SKM-1 (cell line): ENCODE measurements around the gene TNFRSF1B.

ENCODE experiments used
- DNase-seq: peaks from one replicate; lab custom pipeline; 2025; ENCODE audit not compliant: unreplicated experiment; lab: John Stamatoyannopoulos, UW

The TNFRSF1B gene

DNA sequence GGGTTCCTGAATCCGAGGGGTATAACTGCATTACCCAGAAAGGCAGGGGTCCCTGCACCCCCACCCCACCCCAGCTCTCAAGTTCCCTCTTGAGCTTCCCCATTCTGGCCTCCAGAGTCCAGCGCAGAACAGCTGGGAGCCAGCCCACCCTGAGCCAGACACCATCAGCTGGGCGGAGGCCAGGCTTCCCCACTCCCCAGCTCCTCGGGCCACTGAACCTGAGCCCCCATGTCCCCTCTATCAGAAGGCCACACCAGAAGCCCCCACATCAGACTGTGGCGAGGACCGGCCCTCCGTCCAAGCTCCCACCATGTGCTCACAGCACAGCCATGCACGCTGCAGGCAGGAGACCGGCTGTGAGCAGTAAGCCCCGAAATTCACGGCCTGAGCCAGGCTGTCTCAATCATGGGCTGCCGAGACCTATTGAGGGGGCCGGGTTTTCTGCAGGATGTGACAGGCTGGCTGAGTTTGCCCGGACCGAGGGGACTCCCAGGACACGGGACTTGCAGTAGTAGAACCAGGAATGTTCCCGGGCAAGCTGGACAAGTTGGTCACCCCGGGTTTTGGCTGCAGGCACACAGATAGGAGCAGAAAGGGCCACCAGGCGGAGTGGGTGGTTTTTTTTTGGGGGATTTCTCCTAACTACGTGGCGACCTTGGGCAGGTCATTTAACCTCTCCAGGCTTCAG lies 25.5 kb upstream of the TNFRSF1B start:
- no peak for DNase-seq

DNA sequence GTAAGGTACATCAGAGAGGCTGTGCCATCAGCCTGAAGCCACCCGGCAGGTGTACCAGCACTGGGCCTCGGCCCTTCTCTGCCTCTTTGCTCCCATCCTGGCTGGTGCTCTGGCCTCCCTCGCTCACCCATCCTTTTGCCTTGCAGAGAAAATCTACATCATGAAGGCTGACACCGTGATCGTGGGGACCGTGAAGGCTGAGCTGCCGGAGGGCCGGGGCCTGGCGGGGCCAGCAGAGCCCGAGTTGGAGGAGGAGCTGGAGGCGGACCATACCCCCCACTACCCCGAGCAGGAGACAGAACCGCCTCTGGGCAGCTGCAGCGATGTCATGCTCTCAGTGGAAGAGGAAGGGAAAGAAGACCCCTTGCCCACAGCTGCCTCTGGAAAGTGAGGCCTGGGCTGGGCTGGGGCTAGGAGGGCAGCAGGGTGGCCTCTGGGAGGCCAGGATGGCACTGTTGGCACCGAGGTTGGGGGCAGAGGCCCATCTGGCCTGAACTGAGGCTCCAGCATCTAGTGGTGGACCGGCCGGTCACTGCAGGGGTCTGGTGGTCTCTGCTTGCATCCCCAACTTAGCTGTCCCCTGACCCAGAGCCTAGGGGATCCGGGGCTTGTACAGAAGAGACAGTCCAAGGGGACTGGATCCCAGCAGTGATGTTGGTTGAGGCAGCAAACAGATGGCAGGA lies 24.5 kb upstream of the TNFRSF1B start:
- DNase-seq: no peak

DNA sequence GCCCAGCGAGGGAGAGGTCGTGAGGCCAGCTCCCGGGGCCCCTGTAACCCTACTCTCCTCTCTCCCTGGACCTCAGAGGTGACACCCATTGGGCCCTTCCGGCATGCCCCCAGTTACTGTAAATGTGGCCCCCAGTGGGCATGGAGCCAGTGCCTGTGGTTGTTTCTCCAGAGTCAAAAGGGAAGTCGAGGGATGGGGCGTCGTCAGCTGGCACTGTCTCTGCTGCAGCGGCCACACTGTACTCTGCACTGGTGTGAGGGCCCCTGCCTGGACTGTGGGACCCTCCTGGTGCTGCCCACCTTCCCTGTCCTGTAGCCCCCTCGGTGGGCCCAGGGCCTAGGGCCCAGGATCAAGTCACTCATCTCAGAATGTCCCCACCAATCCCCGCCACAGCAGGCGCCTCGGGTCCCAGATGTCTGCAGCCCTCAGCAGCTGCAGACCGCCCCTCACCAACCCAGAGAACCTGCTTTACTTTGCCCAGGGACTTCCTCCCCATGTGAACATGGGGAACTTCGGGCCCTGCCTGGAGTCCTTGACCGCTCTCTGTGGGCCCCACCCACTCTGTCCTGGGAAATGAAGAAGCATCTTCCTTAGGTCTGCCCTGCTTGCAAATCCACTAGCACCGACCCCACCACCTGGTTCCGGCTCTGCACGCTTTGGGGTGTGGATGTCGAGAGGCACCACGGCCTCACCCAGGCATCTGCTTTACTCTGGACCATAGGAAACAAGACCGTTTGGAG lies 23.7 kb upstream of the TNFRSF1B start:
- DNase-seq: peak; percentile 62

DNA sequence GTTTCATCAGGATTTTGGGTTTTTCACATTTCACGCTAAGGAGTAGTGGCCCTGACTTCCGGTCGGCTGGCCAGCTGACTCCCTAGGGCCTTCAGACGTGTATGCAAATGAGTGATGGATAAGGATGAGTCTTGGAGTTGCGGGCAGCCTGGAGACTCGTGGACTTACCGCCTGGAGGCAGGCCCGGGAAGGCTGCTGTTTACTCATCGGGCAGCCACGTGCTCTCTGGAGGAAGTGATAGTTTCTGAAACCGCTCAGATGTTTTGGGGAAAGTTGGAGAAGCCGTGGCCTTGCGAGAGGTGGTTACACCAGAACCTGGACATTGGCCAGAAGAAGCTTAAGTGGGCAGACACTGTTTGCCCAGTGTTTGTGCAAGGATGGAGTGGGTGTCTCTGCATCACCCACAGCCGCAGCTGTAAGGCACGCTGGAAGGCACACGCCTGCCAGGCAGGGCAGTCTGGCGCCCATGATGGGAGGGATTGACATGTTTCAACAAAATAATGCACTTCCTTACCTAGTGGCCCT lies 23.1 kb upstream of the TNFRSF1B start:
- peak; percentile 62 for DNase-seq

DNA sequence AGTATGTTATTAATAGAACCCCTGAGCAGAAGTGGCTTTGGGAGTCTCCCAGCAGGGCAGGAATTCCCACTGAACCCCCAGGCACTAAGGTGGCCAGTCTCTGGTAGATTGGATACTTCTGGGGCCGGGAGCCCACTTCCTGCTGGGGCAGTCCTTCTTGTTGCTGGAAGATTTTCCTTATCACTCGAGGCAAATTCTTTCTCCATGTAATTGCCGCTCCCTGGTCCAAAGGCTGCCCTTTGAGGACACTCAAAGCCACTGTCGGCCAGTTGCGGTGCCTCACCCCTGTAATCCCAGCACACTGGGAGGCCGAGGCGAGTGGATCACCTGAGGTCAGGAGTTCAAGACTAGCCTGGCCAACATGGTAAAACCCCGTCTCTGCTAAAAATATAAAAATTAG lies 22.6 kb upstream of the TNFRSF1B start:
- no peak for DNase-seq

DNA sequence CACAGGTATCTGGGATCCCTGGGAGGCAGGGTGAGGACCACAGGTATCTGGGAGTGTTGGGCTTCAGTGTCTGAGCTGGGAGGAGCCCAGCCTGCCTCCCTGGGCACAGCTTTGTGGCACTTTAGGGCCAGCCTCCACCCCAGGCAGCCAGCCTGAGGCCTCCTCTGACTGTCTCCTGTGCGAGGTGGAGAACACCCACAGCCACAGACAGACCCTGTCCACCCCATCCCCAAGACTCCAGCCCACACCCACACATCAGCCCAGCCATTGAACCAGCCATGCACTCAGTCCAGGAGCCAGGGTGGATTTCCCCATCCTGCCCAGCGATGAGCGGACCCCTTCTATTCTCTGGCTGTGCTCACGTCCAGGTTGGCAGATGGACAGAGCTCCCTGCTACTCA lies 21.8 kb upstream of the TNFRSF1B start:
- DNase-seq: no peak

DNA sequence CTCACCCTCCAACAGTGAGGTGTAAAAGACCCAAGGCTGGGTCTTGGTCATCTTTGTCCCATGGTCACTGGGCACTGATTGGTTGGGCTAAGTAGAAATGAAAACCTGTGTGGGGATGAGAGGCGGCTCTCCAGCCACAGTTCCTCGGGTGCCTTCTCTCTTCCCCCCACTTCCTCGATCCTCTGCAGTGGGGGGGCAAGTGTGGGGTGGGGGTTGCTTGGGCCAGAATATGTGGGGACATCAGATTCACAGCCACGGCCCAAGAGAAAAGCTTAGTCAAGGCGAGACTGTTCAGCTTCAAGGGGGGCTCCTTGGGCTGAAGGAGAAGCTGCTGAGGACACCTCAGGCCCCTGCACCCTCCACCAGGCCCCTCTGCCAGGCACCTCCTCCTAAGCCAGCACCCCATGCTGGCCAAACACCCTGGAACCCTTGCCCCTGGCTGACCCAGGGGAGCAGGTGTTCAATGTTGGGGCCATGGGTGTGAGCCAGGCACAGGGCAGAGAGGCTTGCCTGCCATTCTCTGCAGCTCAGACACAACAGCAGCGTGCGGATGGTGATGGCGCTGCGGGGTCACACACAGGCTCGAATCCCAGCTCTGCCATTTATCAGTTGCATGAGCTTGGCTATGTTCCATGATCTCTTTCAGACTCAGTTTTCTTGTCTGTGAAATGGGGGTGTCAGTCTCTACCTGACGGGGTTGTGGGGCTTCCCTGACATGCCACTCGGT lies 21.0 kb upstream of the TNFRSF1B start:
- no peak for DNase-seq

DNA sequence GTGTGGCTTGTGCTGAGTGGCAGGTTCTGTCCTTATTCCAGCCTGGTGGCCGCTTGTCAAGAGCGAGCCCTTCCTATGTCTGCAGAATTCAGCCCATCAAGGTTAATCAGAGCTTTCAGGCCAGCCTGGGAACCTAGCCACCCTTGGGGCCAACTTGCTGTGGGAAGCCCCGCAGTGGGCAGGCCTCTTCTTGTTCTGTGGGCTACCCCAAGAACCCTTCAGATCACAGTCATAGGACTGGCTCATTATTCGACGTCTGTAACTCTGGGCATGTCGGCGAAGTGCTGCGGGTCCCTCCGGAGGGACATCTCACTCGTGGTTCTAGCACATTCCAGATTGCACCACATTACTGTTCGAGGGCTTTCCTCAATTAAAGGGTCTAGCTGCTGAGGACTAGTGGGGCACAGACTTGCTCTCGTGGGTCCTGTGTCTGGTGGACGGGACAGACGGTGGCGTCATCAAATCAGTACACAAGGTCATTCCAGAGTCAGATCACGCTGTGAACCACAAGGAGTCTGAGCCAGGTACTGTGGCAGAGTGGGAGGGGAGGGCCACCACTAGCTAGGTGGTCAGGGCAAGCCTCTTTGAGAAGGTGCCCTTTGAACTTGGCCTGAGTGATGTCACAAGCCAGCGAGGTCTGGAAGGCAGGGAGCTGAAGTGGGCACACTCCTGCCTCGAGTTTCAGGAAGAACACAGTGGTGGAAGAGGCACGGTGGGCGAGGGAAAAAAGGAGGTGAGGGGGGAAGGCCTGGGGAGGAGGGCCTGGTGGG lies 20.3 kb upstream of the TNFRSF1B start:
- DNase-seq: no peak

DNA sequence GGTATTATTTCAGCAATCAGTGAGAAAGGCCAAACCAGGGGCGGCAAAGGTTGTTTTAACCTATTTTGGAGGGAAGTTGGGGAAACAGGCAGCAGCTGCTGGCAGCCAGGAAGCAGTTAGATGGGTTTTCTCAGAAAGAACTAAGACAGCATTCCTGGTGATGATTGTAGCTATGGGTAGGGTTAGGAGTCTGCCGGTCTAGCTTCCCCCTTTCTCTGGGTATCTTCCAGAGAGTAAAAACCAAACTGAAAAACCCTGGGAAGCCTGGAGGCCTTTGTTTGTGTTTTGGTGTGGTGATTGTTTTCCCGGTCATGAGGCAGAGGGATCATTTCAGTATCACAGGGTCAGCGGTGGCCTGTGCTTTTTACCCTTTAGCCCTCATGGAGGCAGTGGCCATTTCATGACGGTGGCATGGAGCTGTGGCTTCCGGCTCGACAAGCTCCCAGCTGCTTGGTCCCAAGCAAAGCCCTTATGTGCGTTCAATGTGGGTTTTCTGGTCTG lies 19.5 kb upstream of the TNFRSF1B start:
- DNase-seq: no peak

DNA sequence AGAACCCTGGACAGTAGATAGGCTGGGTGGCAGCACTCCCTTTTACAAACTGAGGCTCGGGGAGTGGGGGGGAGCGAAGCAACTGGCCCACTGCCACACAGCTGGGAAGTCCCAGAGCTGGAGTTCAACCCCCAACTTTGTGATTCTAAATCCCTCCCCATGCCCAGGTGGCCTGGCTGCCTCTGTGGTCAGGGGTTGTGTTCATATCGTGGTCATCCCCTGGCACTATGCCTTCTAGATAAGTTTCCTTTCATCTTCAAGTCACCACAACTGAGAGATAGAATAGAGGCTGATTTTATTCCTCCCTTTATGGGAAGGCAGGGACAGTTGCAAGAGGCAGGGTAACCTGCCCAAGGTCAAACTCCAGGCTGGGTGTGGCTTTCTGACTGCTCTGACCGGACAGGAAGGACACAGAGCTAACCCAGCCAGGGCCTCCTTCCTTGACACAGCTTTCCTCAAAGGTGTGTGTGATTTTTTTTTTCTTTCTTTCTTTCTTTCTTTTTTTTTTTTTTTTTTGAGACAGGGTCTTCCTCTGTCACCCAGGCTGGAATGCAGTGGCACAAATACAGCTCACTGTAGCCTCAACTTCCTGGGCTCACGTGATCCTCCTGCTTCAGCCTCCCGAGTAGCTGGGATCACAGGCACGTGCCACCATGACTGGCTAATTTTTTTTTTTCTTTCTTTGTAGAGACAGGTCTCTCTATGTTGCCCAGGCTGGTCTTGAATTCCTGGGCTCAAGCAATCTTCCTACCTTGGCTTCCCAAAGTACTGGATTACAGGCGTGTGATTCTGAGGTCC lies 18.4 kb upstream of the TNFRSF1B start:
- DNase-seq: no peak

DNA sequence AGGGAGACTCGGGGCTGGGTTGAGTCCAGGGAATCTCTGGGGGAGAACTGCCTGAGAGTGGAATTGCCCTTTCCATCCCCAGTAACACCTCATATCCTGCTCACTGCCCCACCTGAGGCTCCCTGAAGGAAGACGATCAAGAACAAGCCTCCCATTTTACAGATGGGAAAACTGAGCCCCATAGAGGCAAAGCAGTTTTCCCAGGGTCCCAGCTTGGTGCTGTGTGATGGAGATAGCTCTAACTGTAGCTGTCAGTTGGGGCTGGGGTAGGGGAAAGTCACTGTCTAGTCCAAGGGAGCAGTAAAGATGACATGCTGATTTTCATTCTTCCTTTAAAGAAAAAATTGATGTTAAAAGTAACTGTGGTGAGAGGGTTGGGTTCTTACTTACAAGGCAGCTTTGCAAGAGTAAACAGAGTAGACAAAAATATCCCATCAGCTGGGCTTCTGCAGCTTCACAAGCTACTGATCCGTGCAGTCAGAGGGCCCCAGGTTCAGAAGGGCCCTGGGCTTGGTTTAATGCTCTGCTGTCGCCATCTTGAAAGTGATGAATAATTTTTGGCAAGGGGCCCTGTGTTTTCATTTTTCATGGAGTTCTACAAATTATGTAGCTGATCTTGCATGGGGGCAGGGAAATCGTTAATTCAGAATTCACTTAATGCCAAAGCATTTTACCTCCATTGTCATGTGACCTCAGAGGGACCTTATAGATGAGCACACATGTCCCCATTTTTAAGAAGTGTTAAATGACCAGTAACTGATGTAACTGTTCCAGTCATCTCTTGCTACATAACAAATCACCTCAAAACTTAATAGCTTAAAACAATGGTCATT lies 17.6 kb upstream of the TNFRSF1B start:
- no peak for DNase-seq

DNA sequence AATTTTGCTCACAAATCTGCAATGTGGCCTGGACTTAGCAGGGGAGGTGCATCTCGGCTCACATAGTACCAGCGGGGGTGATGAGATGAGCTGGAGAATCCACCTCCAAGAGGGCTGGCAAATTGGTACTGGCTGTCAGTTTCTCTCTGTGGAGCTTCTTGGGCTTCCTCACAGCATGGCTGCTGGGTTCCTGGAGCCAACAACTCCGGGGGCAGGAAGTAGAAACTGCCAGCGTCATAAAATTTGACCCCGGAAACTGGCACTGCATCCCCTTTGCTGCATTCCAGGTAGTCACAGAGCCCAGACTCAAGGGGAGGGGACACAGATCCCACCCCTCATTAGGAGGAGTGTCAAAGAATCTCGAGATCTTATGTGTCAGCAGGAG lies 17.0 kb upstream of the TNFRSF1B start:
- no peak for DNase-seq

DNA sequence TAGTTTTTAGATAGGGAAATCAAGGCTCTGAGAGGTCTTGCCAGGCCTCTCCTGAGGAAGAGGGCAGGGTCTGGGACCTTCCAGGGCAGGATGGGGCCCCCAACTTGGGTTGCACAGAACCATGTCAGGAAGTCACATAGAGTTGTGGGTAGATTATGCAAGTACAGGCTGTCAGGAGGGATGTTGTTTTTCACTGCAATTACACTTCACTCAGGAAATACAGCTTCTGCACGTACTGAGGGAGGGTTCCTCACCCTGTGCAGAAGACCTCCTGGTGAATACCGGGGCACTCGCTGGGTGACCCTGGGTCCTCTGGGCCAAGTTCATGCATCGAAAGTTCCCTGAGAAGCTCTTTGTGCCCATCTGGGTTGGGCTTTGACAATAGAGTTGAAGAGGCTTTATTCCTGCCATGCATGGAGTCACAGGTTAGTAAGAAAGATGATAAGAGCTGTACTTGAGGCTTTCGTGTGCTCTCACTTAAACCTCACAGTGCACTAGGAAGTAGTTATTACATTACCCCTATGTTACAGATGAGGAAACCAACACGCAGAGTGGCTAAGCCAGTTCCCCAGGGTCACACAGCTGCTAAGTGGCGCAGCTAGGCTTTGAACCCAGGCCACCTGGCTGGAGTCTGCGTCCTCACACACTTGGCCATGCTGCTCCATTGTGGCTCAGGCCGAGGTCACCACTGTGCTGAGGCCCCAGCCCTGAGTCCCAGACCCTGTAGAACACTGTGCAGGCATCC lies 16.2 kb upstream of the TNFRSF1B start:
- DNase-seq: peak; percentile 87

DNA sequence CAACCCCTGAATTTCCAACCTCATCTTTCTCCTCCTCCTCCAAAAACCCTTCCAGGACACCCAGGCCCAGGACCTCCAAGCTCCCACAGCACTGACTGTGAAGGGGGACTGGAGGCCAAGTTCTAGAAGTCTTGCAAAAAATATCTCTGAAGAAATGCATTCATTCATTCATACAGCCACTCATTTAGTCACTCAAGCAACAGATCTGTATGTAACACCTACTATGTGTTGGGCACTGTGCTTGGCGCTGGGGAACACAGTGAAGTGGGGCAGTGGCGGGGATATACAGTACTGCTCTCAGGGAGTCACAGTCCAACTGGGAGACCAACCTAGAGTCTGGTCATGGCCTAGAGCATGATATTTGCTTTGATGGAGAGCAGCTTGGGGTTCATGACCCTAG lies 15.3 kb upstream of the TNFRSF1B start:
- no peak for DNase-seq

DNA sequence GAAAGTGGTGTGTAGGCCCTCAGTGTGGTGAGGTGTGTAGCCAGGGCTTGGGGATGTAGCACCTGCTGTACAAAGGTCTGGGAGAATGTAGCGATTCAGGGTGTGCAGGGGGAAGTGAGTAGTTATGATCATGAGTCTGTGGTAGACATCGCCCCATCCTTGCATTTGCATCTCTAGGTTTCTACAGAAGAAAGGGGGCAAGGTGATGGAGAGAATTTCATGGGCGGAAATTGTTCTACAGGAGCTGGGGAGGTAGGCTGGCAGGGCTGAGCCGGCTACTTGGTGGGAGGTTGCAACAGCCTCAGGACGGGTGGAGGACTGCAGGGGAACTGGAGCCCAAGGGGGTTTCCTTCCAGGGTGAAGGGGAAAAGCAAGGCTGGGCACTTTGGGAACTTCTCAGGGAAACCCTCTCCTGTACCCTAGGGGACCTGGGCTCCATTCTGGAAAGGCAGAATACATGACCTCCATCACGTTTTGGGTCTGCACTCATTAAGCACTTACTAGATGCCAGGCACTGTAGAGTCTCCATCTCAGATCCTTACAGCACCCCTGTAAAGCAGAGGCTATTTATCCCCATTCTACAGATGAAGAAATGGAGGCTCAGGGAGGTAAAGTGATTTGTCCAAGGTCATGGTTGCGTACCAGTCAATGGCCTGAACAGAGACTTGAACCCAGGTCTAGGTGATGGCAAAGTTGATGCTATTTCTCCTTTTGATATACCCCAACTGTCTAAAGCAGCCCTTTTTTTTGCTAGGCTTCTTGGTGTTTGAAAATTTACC lies 14.5 kb upstream of the TNFRSF1B start:
- no peak for DNase-seq

DNA sequence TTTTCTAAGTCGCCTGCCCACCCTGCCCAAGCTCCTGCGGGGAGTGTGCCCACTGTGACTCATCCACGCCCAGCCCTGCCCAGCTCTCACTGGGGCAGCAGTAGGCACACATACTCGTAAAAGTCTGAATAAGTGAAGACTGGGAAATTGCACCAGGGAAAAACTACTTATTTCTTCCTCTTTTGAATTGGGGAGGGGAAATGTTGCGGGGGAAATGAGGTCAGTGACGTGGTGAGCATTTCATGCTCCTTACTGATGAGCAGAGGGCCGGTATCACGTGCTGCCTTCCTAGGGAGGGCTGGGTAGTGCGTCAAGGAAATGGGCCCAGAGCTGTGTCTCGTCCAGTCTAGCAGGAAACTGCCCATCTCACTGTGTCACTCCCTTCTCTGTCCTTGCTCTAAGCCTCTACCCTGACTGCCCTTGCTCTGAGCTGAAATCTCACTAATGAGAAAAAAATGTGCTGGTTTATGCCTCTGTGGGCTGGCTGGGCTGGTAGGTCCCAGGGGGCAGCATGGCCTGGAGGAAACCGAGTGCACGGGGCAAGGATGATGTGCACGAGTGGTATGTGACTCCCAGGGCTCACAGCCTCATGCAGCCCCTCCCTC lies 13.5 kb upstream of the TNFRSF1B start:
- DNase-seq: peak; percentile 90

DNA sequence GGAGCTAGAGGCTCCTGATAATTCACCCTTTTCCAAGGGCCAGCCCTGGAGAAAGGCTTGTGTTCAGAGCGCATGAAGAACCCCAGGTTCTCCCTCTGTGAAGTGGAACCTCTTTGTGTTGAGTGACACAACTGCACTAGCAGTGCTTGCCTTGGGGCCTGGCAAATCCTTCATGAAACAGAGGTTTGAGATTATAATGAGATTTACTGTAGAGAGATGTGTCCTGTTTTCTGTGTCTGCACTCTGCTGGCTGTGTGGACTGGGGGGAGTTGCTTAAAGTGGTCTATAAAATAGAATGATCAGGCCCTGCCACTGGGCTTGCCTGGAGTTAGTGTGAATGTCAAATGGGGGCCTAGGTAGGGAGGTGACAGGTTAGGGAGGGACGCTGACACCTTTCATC lies 11.5 kb upstream of the TNFRSF1B start:
- DNase-seq: no peak
